NB4 (cell line): ENCODE results near the gene C17orf58.

Source experiments
- DNase-seq: peaks from one replicate; pipeline ENCODE4 v3.0.0; 2010; ENCODE audit warnings: low read depth
- H3K4me3 ChIP-seq: one replicate; pipeline ENCODE4 v1.5.1; 2011; ENCODE audit warnings: mild to moderate bottlenecking, low read depth, low read length, moderate library complexity
- CTCF ChIP-seq: IDR thresholded peaks from one replicate; pipeline ENCODE4 v1.5.1; 2012; ENCODE audit warnings: low read depth, low read length
- MAX ChIP-seq: IDR thresholded peaks from 2 replicates; pipeline ENCODE4 v1.6.1; 2011; ENCODE audit warnings: low read depth, low read length
- MYC ChIP-seq: IDR thresholded peaks from 2 replicates; pipeline ENCODE4 v1.6.1; 2011; ENCODE audit warnings: low read depth, low read length
- POLR2A ChIP-seq: IDR thresholded peaks from 2 replicates; pipeline ENCODE4 v1.6.1; 2011; ENCODE audit warnings: mild to moderate bottlenecking; ENCODE audit not compliant: insufficient read length; ENCODE audit errors: extremely low read depth

Gene C17orf58

GRCh38 chr17:67959510-67959909, 36.8 kb downstream of the C17orf58 start:
- TF ChIP-seq CTCF (no peak), MAX (no peak), MYC (no peak), POLR2A (no peak)
- no peak for DNase-seq
- no peak overlapping the region for H3K4me3 ChIP-seq

GRCh38 chr17:67950945-67951344, 45.3 kb downstream of the C17orf58 start:
- DNase-seq: no peak
- TF ChIP-seq POLR2A (no peak), MYC (no peak), CTCF (no peak), MAX (no peak)
- H3K4me3 ChIP-seq: no peak overlapping the region

GRCh38 chr17:67947325-67947813, 48.9 kb downstream of the C17orf58 start:
- no peak for DNase-seq
- no peak overlapping the region for H3K4me3 ChIP-seq
- no peak for TF ChIP-seq POLR2A
- TF ChIP-seq MYC: no peak
- no peak for TF ChIP-seq MAX
- no peak for TF ChIP-seq CTCF

- TF ChIP-seq MAX (no peak), MYC (no peak), POLR2A (no peak), CTCF (no peak)
- H3K4me3 ChIP-seq: no peak overlapping the region
- DNase-seq: no peak
These were observed 49.8 kb downstream of the C17orf58 start for GRCh38 chr17:67946513-67946912.

- TF ChIP-seq MAX: no peak
- TF ChIP-seq POLR2A: no peak
- no peak for TF ChIP-seq MYC
- TF ChIP-seq CTCF: no peak
- no peak overlapping the region for H3K4me3 ChIP-seq
These were observed 52.2 kb downstream of the C17orf58 start for GRCh38 chr17:67944035-67944434.

GRCh38 chr17:67942810-67943209, 53.5 kb downstream of the C17orf58 start:
- peak; percentile 47 for TF ChIP-seq CTCF
- TF ChIP-seq MYC: no peak
- DNase-seq: peak; percentile 32
- no peak overlapping the region for H3K4me3 ChIP-seq

More at GRCh38 chr17:67944035-67944434, 52.2 kb downstream of the C17orf58 start:
- no peak for DNase-seq
